Measurements from ENCODE around the gene VMP1. TPM values are rescaled to one million over a fixed set of nuclear protein-coding genes. Genes with fewer than 3 reads are reported as not detected.
"Not testable (repeated sequence)": the region's sequence is repeated elsewhere in the genome, so short reads cannot be mapped to it uniquely, and the experiment has no call there.

VMP1 gene
- total RNA-seq, 1 donor from 2014 or later: 417 TPM

GRCh38 chr17:59840329-59841090, 133.1 kb downstream of the VMP1 start:
- Mint-ChIP-seq H3K27ac (peak overlapping the region; percentile 99), H3K4me1 (peaks cover 38% of the 10 kb centered on the region), H3K36me3 (ENCODE audit: low read depth) (peaks cover 61% of the 10 kb centered on the region), H3K9me3 (peaks cover 12% of the 10 kb centered on the region), H3K27me3 (peaks cover 2% of the 10 kb centered on the region), H3K4me3 (peak overlapping the region; percentile 98)
- DNase-seq: peak; percentile 83
- intact Hi-C loops (cut with micrococcal nuclease): loop anchor here (5.0 to 10.0 kb wide), 2 partner anchors 54 to 1503 kb away; partner anchors contain the start of genes RPS6KB1 and TUBD1

GRCh38 chr17:59841091-59841881, 133.8 kb downstream of the VMP1 start:
- intact Hi-C loops (cut with micrococcal nuclease): loop anchor here (5.0 to 10.0 kb wide), 2 partner anchors 54 to 1504 kb away; partner anchors contain the start of genes RPS6KB1 and TUBD1
- not testable (repeated sequence) for H3K27me3 Mint-ChIP-seq
- Mint-ChIP-seq H3K4me1 (peaks cover 40% of the 10 kb centered on the region), H3K27ac (peak overlapping the region; percentile 99), H3K36me3 (ENCODE audit: low read depth) (peaks cover 60% of the 10 kb centered on the region), H3K9me3 (peaks cover 12% of the 10 kb centered on the region), H3K4me3 (peak overlapping the region; percentile 98)
- peak; percentile 85 for DNase-seq

GRCh38 chr17:59841882-59842263, 134.4 kb downstream of the VMP1 start:
- H3K36me3 Mint-ChIP-seq (ENCODE audit: low read depth): peaks cover 60% of the 10 kb centered on the region
- H3K27ac Mint-ChIP-seq: peak overlapping the region; percentile 99
- DNase-seq: peak; percentile 72
- intact Hi-C loops (cut with micrococcal nuclease): loop anchor here (2.0 to 10.0 kb wide), 3 partner anchors 13 to 1505 kb away; partner anchors contain the start of genes RPS6KB1 and TUBD1
- not testable (repeated sequence) for H3K27me3 Mint-ChIP-seq
- H3K4me3 Mint-ChIP-seq: peak overlapping the region; percentile 98
- peaks cover 42% of the 10 kb centered on the region for H3K4me1 Mint-ChIP-seq
- peaks cover 12% of the 10 kb centered on the region for H3K9me3 Mint-ChIP-seq

- Mint-ChIP-seq H3K4me1 (peaks cover 42% of the 10 kb centered on the region), H3K27me3 (peaks cover 2% of the 10 kb centered on the region), H3K36me3 (ENCODE audit: low read depth) (peaks cover 54% of the 10 kb centered on the region), H3K27ac (peak overlapping the region; percentile 99), H3K9me3 (peaks cover 12% of the 10 kb centered on the region), H3K4me3 (peak overlapping the region; percentile 98)
- peak; percentile 85 for DNase-seq
- intact Hi-C loops (cut with micrococcal nuclease): loop anchor here (2.0 to 10.0 kb wide), 3 partner anchors 14 to 1506 kb away; partner anchors contain the start of genes RPS6KB1 and TUBD1
These were observed 135.6 kb downstream of the VMP1 start for GRCh38 chr17:59842901-59843652.

GRCh38 chr17:59844884-59845594, 137.6 kb downstream of the VMP1 start:
- Mint-ChIP-seq H3K9me3 (peaks cover 12% of the 10 kb centered on the region), H3K36me3 (ENCODE audit: low read depth) (peaks cover 34% of the 10 kb centered on the region), H3K27me3 (peaks cover 2% of the 10 kb centered on the region), H3K4me1 (peaks cover 55% of the 10 kb centered on the region), H3K4me3 (peak overlapping the region; percentile 77), H3K27ac (peak overlapping the region; percentile 92)
- intact Hi-C loops (cut with micrococcal nuclease): loop anchor here (5.0 to 10.0 kb wide), 3 partner anchors 50 to 1508 kb away; partner anchors contain the start of genes CLTC, RPS6KB1 and TUBD1
- no peak for DNase-seq

- Mint-ChIP-seq H3K36me3 (ENCODE audit: low read depth) (peaks cover 26% of the 10 kb centered on the region), H3K9me3 (peaks cover 5% of the 10 kb centered on the region), H3K27ac (peak overlapping the region; percentile 92), H3K4me1 (peaks cover 55% of the 10 kb centered on the region), H3K4me3 (peak overlapping the region; percentile 77), H3K27me3 (peaks cover 2% of the 10 kb centered on the region)
- intact Hi-C loops (cut with micrococcal nuclease): loop anchor here (1.0 to 10.0 kb wide), 5 partner anchors 49 to 228 kb away; partner anchors contain the start of genes CLTC, PTRH2, RPS6KB1 and TUBD1
- peak; percentile 78 for DNase-seq
These were observed 138.3 kb downstream of the VMP1 start for GRCh38 chr17:59845595-59846393.

GRCh38 chr17:59846394-59847165, 139.1 kb downstream of the VMP1 start:
- Mint-ChIP-seq H3K36me3 (ENCODE audit: low read depth) (peaks cover 19% of the 10 kb centered on the region), H3K27me3 (no peaks in the 10 kb centered on the region), H3K27ac (peak overlapping the region; percentile 92), H3K4me1 (peaks cover 53% of the 10 kb centered on the region), H3K4me3 (peak overlapping the region; percentile 47), H3K9me3 (no peaks in the 10 kb centered on the region)
- intact Hi-C loops (cut with micrococcal nuclease): loop anchor here (1.0 to 10.0 kb wide), 5 partner anchors 48 to 229 kb away; partner anchors contain the start of genes CLTC, PTRH2, RPS6KB1 and TUBD1
- DNase-seq: peak; percentile 86

GRCh38 chr17:59848385-59848668, 140.9 kb downstream of the VMP1 start:
- intact Hi-C loops (cut with micrococcal nuclease): loop anchor here (5.0 to 10.0 kb wide), 2 partner anchors 46 to 231 kb away; partner anchors contain the start of genes CLTC, RPS6KB1 and TUBD1
- DNase-seq: no peak
- Mint-ChIP-seq H3K4me1 (peaks cover 58% of the 10 kb centered on the region), H3K36me3 (ENCODE audit: low read depth) (peaks cover 2% of the 10 kb centered on the region), H3K27ac (peak overlapping the region; percentile 80), H3K4me3 (peak overlapping the region; percentile 62), H3K27me3 (no peaks in the 10 kb centered on the region), H3K9me3 (no peaks in the 10 kb centered on the region)

GRCh38 chr17:59848778-59849177, 141.3 kb downstream of the VMP1 start:
- H3K4me3 Mint-ChIP-seq: peak overlapping the region; percentile 62
- H3K27me3 Mint-ChIP-seq: no peaks in the 10 kb centered on the region
- DNase-seq: peak; percentile 84
- H3K9me3 Mint-ChIP-seq: no peaks in the 10 kb centered on the region
- H3K36me3 Mint-ChIP-seq (ENCODE audit: low read depth): peaks cover under 1% of the 10 kb centered on the region
- H3K4me1 Mint-ChIP-seq: peaks cover 58% of the 10 kb centered on the region
- intact Hi-C loops (cut with micrococcal nuclease): loop anchor here (5.0 to 10.0 kb wide), 2 partner anchors 46 to 231 kb away; partner anchors contain the start of genes CLTC, RPS6KB1 and TUBD1
- peak overlapping the region; percentile 80 for H3K27ac Mint-ChIP-seq

GRCh38 chr17:59850311-59850710, 142.9 kb downstream of the VMP1 start:
- H3K9me3 Mint-ChIP-seq; H3K27ac Mint-ChIP-seq; H3K4me3 Mint-ChIP-seq; intact Hi-C loops (cut with micrococcal nuclease); H3K27me3 Mint-ChIP-seq; H3K36me3 Mint-ChIP-seq (ENCODE audit: low read depth); DNase-seq: not testable (repeated sequence)
- peaks cover 51% of the 10 kb centered on the region for H3K4me1 Mint-ChIP-seq

GRCh38 chr17:59851439-59852375, 144.3 kb downstream of the VMP1 start:
- intact Hi-C loops (cut with micrococcal nuclease): no loop called here

More at GRCh38 chr17:59851439-59852375, 144.3 kb downstream of the VMP1 start:
- no peaks in the 10 kb centered on the region for H3K27me3 Mint-ChIP-seq
- peak overlapping the region; percentile 49 for H3K27ac Mint-ChIP-seq
- no peaks in the 10 kb centered on the region for H3K36me3 Mint-ChIP-seq (ENCODE audit: low read depth)
- H3K9me3 Mint-ChIP-seq: no peaks in the 10 kb centered on the region
- H3K4me1 Mint-ChIP-seq: peaks cover 42% of the 10 kb centered on the region
- DNase-seq: no peak
- no peak overlapping the region for H3K4me3 Mint-ChIP-seq

Measured in activated CD4-positive, alpha-beta T cell treated with anti-CD3 and anti-CD28 coated beads, Interleukin-2, amount 10 ng/mL, durations not matched to agents 24 days and 14 days (primary cell).